HCT116 (cell line): ENCODE data around the gene SLC4A9. TPM values are rescaled to one million over a fixed set of nuclear protein-coding genes. Genes with fewer than 3 reads are reported as not detected.

Source experiments
- ATAC-seq: fragments of 200-7000 bp; cut with Tn5 transposase; 2 replicates; pipeline ENCODE4 v1.9.1; 2020; ENCODE audit warnings: mild to moderate bottlenecking, moderate library complexity
- BruUV-seq: library from RNA; stranded (reverse); fragments of 400-500 nt; replicated peaks from 2 replicates; lab custom pipeline; 2021; lab: Mats Ljungman, UMichigan
- CTCF ChIA-PET: fragments of 300-600 bp; sonication (Branson Sonifier 250); formaldehyde crosslinking; loops from one replicate; lab custom pipeline; 2021; ENCODE audit warnings: antibody characterized with exemption; lab: Charles Lee
- POLR2A ChIA-PET: fragments of 300-600, 350-600 bp; sonication (Branson Sonifier 250); formaldehyde crosslinking; loops from one replicate; lab custom pipeline; 2021; ENCODE audit warnings: antibody characterized with exemption; lab: Charles Lee
- RAD21 ChIA-PET, 2 experiments: fragments of 300-600 bp; sonication (Branson Sonifier 250); formaldehyde crosslinking; loops; one replicate each; lab custom pipeline; 2023; ENCODE audit warnings: low total read pairs in 2 of 2; ENCODE audit not compliant: uncharacterized antibody in 2 of 2, unreplicated experiment in 2 of 2, low non-redundant PET in 1 of 2; lab: Charles Lee
- DNase-seq: peaks from one replicate; pipeline ENCODE4 v3.0.0-alpha.2; 2010; ENCODE audit warnings: low read depth, low spot score
- H2AFZ ChIP-seq: fragments of 200-600 bp; shearing (Covaris generic), sonication (generic); 2 replicates; pipeline ENCODE4 v1.6.1; 2017; ENCODE audit warnings: low read depth, mixed run types, mixed read lengths, antibody characterized with exemption, low read length; ENCODE audit not compliant: poor library complexity, severe bottlenecking
- H3K27ac ChIP-seq: 2 replicates; pipeline ENCODE4 v1.5.1; 2012; ENCODE audit warnings: low read depth, low read length
- H3K27me3 ChIP-seq: fragments of 200-600 bp; sonication (generic); 2 replicates; pipeline ENCODE4 v1.6.1; 2016; ENCODE audit warnings: mixed run types, low read length, mixed read lengths; ENCODE audit not compliant: insufficient read depth
- H3K36me3 ChIP-seq, 2 experiments: fragments of 200-500 bp in 1 of 2; fragments of 200-600 bp in 1 of 2; sonication (Bioruptor generic) in 1 of 2; sonication (generic) in 1 of 2; 2 replicates each; pipeline versions ENCODE4 v1.5.1 to v1.6.1; 2014 to 2016; ENCODE audit warnings: low read length in 2 of 2, inconsistent platforms in 1 of 2, mixed read lengths in 1 of 2, mixed run types in 1 of 2; ENCODE audit not compliant: insufficient read depth in 2 of 2, control insufficient read depth in 1 of 2
- H3K4me1 ChIP-seq, 2 experiments: fragments of 200-600 bp in 1 of 2; sonication (generic) in 1 of 2; 2 replicates each; pipeline versions ENCODE4 v1.5.1 to v1.6.1; 2012 to 2017; ENCODE audit warnings: low read length in 2 of 2, inconsistent platforms in 1 of 2, mild to moderate bottlenecking in 1 of 2, mixed read lengths in 1 of 2, mixed run types in 1 of 2, moderate library complexity in 1 of 2; ENCODE audit not compliant: insufficient read depth in 2 of 2, control insufficient read depth in 1 of 2
- H3K4me2 ChIP-seq: fragments of 200-600 bp; sonication (generic); 2 replicates; pipeline ENCODE4 v1.6.1; 2017; ENCODE audit warnings: mixed run types, low read length, mixed read lengths
- H3K4me3 ChIP-seq, 2 experiments: fragments of 200-600 bp in 1 of 2; sonication (generic) in 1 of 2; replicated peaks in 1 of 2; 2 replicates each; pipeline ENCODE4 v1.5.1; 2011 to 2016; ENCODE audit warnings: low read length in 2 of 2, control low read depth in 1 of 2, low read depth in 1 of 2, mild to moderate bottlenecking in 1 of 2, mixed read lengths in 1 of 2, mixed run types in 1 of 2
- H3K79me2 ChIP-seq: fragments of 200-600 bp; sonication (generic); 2 replicates; pipeline ENCODE4 v1.6.1; 2017; ENCODE audit warnings: mild to moderate bottlenecking, mixed run types, low read length, moderate library complexity, mixed read lengths; ENCODE audit not compliant: insufficient read depth
- H3K9ac ChIP-seq: fragments of 200-600 bp; sonication (generic); 2 replicates; pipeline ENCODE4 v1.6.1; 2016; ENCODE audit warnings: low read length, mixed read lengths
- H3K9me2 ChIP-seq: fragments of 200-600 bp; sonication (generic), shearing (Covaris generic); 2 replicates; pipeline ENCODE4 v1.6.1; 2017; ENCODE audit warnings: mixed run types, mild to moderate bottlenecking, moderate library complexity; ENCODE audit not compliant: insufficient read depth
- H3K9me3 ChIP-seq, 2 experiments: fragments of 200-500 bp in 1 of 2; fragments of 200-600 bp in 1 of 2; sonication (Bioruptor generic) in 1 of 2; sonication (generic) in 1 of 2; 2 replicates each; pipeline ENCODE4 v1.6.1; 2014 to 2017; ENCODE audit warnings: low read length in 2 of 2, mixed read lengths in 2 of 2, inconsistent platforms in 1 of 2, low read depth in 1 of 2, mild to moderate bottlenecking in 1 of 2, mixed run types in 1 of 2, moderate library complexity in 1 of 2; ENCODE audit not compliant: control insufficient read depth in 1 of 2, insufficient read depth in 1 of 2
- H4K20me1 ChIP-seq: fragments of 200-600 bp; sonication (generic), shearing (Covaris generic); 2 replicates; pipeline ENCODE4 v1.6.1; 2017; ENCODE audit warnings: mixed run types, mild to moderate bottlenecking, moderate library complexity; ENCODE audit not compliant: insufficient read depth
- CBX3 ChIP-seq: IDR thresholded peaks from 2 replicates; pipeline ENCODE4 v1.6.1; 2012; ENCODE audit warnings: low read depth
- EGR1 ChIP-seq: IDR thresholded peaks from 2 replicates; pipeline ENCODE4 v1.6.1; 2012; ENCODE audit warnings: low read depth
- ELF1 ChIP-seq: IDR thresholded peaks from 2 replicates; pipeline ENCODE4 v1.6.1; 2012; ENCODE audit warnings: low read depth, borderline replicate concordance
- EZH2phosphoT487 ChIP-seq: fragments of 200-600 bp; IDR thresholded peaks from 2 replicates; pipeline ENCODE4 v1.6.1; 2018; ENCODE audit warnings: antibody characterized with exemption, borderline replicate concordance
- FOSL1 ChIP-seq: IDR thresholded peaks from 2 replicates; pipeline ENCODE4 v1.6.1; 2012; ENCODE audit warnings: low read depth
- JUND ChIP-seq: IDR thresholded peaks from 2 replicates; pipeline ENCODE4 v1.6.1; 2012
- MAX ChIP-seq: IDR thresholded peaks from 2 replicates; pipeline ENCODE4 v1.6.1; 2012
- POLR2A ChIP-seq: IDR thresholded peaks from 2 replicates; pipeline ENCODE4 v1.7.0; 2011; ENCODE audit warnings: borderline replicate concordance; ENCODE audit not compliant: insufficient read depth, insufficient read length; ENCODE audit errors: extremely low read depth
- ZFX ChIP-seq: fragments of 450-650 bp; IDR thresholded peaks from 2 replicates; pipeline ENCODE4 v1.6.1; 2017
- intact Hi-C: fragments of 100-400 bp; cut with micrococcal nuclease; formaldehyde crosslinking; loops from 2 replicates; pipeline ENCODE4 v1.10.0; 2022
- total RNA-seq: library from RNA; stranded (reverse); gene quantifications from one replicate; pipeline ENCODE4 v1.2.1, GENCODE V29; 2021; ENCODE audit not compliant: unreplicated experiment
- TF ChIP-seq, protein P1 (sequence below): IDR thresholded peaks from 2 replicates; pipeline ENCODE4 v1.6.1; 2012; ENCODE audit warnings: low read depth

The SLC4A9 gene
- total RNA-seq, 1 experiment from 2014 or later = 0.49 TPM

- Histone ChIP-seq H3K9ac (no peak overlapping the region), H3K9me2 (no peaks in the 10 kb centered on the region), H3K4me1 (no peaks in the 10 kb centered on the region; a peak in 1 of 4 replicates), H3K4me2 (no peak overlapping the region), H3K36me3 (no peaks in the 10 kb centered on the region), H3K9me3 (no peaks in the 10 kb centered on the region), H3K27me3 (no peaks in the 10 kb centered on the region), H2AFZ (no peak overlapping the region), H3K79me2 (peaks cover 77% of the 10 kb centered on the region), H4K20me1 (peaks cover 4% of the 10 kb centered on the region; the same call in 1 of the 2 replicates), H3K27ac (no peak overlapping the region), H3K4me3 (no peak overlapping the region)
- TF ChIP-seq FOSL1 (no peak), POLR2A (no peak), CBX3 (no peak), JUND (no peak), ZFX (no peak), ELF1 (no peak), EGR1 (no peak), EZH2phosphoT487 (no peak), MAX (no peak)
- TF ChIP-seq, protein P1, sequence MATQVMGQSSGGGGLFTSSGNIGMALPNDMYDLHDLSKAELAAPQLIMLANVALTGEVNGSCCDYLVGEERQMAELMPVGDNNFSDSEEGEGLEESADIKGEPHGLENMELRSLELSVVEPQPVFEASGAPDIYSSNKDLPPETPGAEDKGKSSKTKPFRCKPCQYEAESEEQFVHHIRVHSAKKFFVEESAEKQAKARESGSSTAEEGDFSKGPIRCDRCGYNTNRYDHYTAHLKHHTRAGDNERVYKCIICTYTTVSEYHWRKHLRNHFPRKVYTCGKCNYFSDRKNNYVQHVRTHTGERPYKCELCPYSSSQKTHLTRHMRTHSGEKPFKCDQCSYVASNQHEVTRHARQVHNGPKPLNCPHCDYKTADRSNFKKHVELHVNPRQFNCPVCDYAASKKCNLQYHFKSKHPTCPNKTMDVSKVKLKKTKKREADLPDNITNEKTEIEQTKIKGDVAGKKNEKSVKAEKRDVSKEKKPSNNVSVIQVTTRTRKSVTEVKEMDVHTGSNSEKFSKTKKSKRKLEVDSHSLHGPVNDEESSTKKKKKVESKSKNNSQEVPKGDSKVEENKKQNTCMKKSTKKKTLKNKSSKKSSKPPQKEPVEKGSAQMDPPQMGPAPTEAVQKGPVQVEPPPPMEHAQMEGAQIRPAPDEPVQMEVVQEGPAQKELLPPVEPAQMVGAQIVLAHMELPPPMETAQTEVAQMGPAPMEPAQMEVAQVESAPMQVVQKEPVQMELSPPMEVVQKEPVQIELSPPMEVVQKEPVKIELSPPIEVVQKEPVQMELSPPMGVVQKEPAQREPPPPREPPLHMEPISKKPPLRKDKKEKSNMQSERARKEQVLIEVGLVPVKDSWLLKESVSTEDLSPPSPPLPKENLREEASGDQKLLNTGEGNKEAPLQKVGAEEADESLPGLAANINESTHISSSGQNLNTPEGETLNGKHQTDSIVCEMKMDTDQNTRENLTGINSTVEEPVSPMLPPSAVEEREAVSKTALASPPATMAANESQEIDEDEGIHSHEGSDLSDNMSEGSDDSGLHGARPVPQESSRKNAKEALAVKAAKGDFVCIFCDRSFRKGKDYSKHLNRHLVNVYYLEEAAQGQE = no peak
- ChIA-PET POLR2A (no interaction called here), RAD21 (no interaction called here), CTCF (no interaction called here)
- intact Hi-C loops = no loop called here
- DNase-seq (no peak), ATAC-seq (no peak)
- BruUV-seq = no TSS peak
Observed at GRCh38 chr5:140424135-140424534, 64.1 kb downstream of the SLC4A9 start.

Other genes starting within 250 kb of the SLC4A9 start
- 15.2 TPM for gene PURA, start 246.1 kb upstream of the SLC4A9 start, total RNA-seq
- gene IGIP, start 234.3 kb upstream of the SLC4A9 start, total RNA-seq = 5.2 TPM
- gene CYSTM1, start 185.0 kb upstream of the SLC4A9 start, total RNA-seq = 56.0 TPM
- gene PFDN1, start 57.1 kb upstream of the SLC4A9 start, total RNA-seq = 48.9 TPM
- 12.3 TPM for gene HBEGF, start 13.6 kb upstream of the SLC4A9 start, total RNA-seq
- gene ANKHD1, start 41.6 kb downstream of the SLC4A9 start, total RNA-seq = 80.8 TPM
- gene EIF4EBP3, start 187.5 kb downstream of the SLC4A9 start, total RNA-seq = 6.0 TPM
- 41.7 TPM for gene SRA1, start 197.3 kb downstream of the SLC4A9 start, total RNA-seq
- gene APBB3, start 204.4 kb downstream of the SLC4A9 start, total RNA-seq = 28.4 TPM
- gene SLC35A4, start 204.6 kb downstream of the SLC4A9 start, total RNA-seq = 37.5 TPM